Ammon's horn (tissue), 1 donor: ENCODE results near the gene APC2.
"Not testable (repeated sequence)": the region's sequence is repeated elsewhere in the genome, so short reads cannot be mapped to it uniquely, and the experiment has no call there.

Experiments
- DNase-seq: peaks from one replicate; pipeline ENCODE4 v3.0.0-alpha.2; 2016; ENCODE audit warnings: low spot score

APC2 gene

DNA sequence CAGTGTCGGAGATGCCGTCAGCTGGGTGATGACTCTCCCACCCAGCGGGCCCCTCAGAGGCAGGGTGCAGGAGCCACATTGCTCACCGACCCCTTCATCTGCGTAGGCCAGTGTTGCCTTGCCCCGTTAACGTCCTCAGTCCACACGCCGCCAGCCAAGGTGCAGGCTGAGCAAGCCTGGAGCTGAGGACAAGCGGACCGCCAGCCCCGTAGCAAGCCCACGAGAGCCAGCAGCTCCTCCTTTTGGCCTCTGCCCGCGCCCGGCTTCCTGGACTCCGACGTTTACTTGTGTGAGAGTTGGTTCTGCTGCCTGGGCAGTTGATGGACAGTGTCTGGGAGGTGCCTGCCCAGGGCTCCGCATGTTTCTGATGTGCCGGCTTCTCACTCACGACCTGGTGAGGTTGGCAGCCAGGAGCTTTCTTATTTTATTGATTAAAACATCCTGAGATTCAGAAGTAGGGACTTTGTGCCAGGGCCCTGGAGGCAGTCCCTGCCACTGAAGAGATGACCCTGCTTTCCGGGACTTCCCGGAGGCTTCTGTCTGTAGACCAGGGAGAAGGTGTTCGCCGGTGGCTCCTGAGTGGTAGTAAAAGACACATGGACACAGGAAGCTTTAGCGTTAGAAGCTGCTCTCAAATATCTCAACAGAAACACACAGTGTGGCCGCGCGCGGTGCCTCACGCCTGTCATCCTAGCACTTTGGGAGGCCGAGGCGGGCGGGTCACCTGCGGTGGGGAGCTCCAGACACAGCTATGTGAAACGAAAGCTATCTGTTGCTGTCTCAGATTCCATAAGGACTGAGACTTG lies 36.7 kb upstream of the APC2 start:
- no peak for DNase-seq

DNA sequence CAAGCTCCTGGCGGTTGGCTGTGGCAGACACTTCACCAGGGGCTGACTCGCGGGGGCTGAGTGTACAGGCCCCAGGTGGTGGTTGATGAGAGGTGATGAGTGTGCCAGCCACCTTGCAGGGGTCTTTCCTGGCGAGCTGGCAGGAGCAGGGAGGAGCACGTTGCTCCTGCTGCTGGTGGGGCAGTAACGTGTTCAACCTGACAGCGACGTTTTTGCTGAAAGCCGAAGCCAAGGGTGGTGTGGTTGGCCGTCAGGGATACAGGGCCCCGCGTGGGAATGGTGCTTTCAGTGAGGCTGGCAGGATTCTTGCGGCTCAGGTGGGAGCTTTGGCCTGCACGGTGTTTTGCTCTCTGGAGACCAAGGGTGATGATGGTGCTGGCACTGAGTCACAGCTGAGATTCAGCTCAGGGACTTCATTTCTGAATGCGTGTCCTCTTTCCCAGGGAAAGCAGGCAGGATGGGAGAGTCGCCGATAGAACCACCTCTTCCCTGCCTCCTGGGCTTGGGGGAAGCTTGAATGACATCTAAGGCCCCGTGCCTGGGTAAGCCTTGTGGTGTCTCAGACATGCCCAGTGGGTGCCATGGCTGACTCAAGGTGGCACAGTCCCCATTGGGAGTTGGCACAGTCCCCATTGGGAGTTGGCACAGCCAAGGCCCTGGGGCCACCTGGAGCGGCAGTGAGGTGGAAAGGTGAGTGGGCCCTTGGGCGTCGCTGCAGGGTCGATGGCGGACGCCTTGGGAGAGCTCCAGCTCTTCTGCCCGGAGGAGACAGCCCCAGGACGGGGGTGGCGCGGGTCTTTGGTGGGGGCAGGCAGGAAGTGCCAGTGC lies 33.7 kb upstream of the APC2 start:
- no peak for DNase-seq

DNA sequence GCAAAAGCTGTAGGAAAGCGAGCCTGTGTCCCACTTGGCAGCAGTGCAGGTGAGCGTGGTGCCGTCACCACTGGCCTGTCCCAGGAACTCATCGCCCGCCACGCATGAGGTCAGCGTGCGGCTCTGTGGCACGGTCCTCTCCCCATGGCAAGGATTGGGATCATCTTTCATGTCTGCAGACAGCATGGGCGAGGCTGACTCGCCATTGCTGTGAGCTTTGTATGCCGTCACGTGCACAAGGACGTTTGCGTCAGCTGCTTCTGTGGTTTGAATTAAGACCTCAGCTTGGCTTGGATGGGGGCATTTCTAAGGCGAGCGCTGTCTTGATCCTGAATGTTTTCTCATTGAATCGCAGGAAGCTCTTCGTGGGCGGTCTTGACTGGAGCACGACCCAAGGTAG lies 32.8 kb upstream of the APC2 start:
- no peak for DNase-seq

DNA sequence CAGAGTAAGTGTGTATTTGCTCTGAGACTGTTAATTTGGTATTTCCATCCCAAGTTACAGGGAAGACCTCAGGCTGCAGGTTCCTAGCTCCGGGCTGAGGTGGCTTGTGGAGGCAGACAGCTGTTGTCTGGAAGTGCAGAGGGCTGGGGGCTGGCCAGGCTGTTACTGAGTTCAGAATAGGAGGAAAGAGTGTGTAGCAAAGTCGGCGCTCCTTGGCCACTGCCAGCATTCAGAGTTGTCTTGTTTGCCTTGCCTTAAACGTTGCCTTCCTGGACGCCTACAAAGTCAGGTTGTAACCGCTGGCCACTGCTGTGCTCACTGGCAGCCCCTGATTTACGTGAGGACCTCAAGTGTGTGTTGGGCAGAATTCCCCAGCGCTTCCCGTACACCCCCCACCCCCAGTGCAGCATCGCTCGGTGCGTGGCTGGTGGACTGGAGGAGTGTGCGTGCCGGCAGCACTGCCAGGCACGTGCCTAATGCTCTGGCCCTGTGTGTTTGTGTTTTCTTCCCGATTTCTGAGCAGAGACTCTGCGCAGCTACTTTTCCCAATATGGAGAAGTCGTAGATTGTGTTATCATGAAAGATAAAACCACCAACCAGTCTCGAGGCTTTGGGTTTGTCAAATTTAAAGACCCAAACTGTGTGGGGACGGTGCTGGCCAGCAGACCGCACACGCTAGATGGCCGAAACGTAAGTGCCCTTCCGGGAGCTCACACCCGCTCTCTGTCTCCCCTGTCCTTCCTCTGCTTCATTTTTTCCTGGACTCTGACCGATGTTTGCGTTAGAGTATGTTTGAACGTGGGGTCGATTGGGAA lies 32.0 kb upstream of the APC2 start:
- no peak for DNase-seq

DNA sequence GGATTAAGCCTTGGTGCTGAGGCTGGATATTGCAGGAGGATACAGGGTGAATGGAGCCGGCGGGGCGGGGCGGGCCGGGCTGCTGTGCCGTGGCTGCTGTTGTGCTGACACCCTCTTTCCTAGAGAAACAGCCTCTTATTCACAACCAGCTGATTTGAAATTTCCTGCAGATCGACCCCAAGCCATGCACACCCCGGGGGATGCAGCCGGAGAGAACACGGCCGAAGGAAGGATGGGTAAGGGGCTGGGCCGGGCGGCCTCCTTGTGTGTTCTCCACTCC lies 31.5 kb upstream of the APC2 start:
- no peak for DNase-seq

DNA sequence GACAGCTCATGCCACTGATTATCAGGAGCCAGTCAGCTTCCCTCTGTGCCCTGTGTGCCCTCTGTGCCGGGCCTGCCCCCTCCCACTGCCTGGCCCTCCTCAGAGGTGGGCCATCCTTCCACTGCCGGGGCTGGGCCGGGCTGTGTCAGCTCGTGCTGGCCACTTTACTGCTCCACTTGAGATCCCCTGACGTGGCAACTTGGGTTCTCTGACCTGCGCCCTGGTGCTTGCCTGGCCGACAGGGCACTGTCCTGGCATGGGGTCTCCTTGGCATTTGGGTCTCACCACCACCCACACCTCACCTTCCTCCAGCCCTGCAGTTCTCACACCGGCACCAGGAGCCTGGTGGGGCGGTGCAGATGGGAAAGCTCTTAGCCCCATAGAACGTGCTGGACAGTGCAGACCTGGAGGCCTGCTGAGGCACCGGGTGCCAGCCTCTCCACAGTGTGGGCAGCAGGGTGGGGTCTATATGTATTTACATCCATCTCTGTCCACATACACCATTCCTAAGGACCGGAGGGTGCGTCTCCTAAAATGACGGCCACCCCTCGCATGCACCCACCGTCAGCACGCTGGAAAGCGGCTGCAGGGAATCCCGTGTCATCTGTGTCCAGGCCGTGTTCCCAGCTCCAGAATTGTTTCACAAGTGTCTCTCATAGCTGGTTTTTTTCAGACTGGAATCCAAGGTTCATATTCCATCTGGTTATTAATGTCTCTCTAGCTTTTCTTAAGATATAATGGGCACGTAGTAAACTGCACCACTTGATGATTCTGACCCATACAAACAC lies 30.8 kb upstream of the APC2 start:
- no peak for DNase-seq

DNA sequence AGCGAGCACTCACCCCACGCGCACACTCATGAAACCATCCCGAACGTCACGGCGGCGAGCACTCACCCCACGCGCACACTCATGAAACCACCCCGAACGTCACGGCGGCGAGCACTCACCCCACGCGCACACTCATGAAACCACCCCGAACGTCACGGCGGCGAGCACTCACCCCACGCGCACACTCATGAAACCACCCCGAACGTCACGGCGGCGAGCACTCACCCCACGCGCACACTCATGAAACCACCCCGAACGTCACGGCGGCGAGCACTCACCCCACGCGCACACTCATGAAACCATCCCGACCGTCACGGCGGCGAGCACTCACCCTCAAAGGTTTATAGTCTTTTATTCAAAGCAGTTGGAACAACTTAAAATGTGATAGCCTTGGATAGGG lies 29.8 kb upstream of the APC2 start:
- DNase-seq: not testable (repeated sequence)

DNA sequence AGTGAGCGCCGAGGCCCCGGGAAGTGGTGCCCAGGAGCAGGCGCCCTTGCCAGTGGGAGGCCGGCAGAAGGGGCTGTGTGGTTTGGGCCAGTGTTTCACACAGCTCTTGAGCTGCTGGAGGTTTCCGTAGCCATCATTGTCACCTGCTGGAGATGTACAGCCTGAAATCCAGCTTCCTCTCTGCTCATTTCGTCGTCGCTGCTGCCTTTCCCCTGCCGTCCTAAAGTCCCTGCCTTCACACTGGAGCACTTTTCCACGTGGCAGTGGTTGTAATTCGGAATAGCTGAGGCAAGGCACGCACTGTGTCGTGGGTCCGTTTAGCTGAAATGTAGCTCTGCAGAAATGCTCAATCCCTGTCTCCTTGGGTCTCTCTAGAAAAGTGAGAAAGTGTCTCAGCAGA lies 29.3 kb upstream of the APC2 start:
- no peak for DNase-seq

DNA sequence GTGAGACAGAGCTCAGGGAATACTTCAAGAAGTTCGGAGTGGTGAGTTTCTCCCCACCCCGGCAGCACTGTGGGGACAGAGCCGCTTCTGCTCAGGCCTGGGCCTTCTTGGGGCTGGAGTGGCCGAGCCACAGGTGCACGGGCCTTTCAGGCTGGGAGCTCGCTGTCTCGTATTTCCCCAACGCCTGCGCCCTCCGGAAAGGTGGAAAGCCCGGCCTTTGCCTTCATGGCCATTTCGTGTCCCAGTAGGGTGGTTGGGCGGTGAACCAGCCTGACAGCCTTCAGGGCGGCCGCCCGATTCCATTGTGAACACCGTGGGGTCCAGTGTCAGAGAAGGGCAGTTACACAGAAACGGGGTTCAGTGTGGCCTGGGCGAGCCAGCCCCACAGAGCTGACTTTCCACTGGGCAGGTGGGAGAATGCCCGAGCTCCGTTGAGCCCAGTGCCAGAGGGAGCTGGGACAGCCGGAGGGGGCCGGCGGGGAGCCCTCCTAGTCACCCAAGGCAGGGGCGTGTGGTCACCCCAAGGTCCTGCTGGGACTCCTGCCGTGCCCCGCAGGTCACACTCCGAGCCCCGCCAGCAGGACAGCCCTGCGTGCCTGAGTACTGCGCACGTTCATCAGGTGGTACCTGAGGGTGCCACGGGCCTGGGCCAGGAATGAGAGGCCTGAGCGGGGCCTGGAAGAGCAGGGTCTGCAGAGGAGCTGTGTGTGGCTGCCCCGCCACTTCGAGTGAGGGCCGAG lies 28.5 kb upstream of the APC2 start:
- no peak for DNase-seq

DNA sequence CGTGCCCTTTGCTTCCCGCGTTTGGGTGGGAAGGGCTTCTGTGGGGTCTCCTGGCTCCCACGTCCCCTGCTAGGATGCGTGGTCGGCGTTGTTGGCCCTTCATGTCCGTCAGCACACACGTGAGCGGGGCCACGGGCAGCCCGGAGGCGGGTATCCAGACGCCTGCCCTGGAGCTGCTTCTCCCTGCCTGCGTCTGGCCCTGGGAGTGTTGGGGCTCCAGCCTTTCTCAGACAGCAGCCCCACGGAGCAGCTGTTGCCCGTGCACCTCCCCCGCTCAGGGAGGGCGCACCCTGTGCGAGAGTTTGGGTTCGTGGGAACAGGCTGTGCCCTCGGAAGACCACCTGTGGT lies 28.0 kb upstream of the APC2 start:
- no peak for DNase-seq

DNA sequence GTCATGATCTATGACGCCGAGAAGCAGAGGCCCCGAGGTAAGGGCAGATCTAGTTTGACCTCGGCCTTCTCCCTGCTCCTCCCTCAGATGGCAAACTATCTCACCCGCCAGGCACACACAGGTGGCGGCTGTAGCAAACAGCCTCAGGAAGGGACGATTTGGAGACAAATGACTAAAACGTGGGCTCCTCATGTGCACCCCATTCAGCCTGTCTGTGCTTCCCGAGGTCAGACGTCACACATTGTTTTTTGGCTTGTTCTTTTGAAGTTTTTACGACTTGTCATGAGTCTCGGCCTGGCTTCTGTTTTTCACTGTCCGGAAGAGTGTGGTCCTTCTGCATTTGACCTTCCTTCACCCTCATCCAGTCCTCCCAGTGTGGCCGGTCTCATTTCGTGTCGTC lies 27.6 kb upstream of the APC2 start:
- DNase-seq: no peak

DNA sequence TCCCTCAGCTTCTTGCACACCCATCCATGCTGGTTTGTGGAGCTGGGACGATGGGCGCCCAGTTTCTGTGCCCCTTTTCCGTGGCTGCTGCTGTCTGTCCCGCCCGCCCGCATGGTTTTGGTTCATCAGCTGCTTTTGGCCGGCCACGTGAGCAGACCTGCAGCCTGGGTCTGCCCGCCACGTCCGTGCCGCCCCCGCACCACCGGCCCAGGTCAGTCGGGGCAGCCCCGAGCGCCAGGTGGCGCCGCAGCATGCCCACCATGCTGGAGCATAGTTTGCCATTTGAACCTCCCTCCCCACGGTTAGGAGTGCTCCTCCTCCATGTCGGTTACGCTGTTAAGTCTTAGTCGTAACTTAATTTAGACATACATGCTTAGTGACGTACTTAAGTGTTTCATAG lies 27.0 kb upstream of the APC2 start:
- DNase-seq: no peak

DNA sequence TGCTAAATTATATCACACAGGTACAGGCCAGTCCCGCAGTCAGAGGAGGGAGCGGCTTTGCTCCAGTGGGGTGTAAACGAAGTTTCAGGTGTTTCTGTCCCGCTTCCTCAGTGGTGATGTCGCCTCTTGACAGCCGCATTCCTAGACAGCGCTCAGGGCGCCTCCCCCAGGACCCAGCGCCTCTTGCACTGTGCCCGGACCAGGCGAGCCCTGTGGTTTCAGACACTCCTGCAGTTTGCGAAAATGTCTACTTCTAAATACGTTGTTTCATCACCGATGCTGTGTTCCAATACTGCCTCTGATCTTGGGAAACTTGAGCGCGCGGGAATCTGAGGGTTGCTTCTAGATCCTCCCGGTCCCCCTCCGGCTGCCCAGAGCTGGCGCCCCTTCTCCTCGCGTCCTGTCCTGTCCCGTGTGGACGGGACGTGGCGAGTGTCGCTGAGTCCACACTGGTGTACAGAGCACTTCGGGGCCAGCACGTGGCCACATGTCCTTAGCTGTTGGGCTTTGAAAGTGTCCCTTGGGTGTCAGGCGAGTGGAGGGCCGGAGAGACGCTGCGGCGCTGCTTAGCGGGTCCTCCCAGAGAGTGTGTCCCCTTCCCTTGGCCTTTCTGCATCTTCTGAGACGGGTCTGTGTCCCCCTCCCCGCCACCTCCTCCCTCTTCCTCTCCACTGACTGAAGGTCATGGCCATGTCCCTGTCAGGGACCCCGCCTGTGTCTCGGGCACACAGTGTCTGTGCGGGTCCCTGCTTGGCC lies 26.3 kb upstream of the APC2 start:
- DNase-seq: no peak

DNA sequence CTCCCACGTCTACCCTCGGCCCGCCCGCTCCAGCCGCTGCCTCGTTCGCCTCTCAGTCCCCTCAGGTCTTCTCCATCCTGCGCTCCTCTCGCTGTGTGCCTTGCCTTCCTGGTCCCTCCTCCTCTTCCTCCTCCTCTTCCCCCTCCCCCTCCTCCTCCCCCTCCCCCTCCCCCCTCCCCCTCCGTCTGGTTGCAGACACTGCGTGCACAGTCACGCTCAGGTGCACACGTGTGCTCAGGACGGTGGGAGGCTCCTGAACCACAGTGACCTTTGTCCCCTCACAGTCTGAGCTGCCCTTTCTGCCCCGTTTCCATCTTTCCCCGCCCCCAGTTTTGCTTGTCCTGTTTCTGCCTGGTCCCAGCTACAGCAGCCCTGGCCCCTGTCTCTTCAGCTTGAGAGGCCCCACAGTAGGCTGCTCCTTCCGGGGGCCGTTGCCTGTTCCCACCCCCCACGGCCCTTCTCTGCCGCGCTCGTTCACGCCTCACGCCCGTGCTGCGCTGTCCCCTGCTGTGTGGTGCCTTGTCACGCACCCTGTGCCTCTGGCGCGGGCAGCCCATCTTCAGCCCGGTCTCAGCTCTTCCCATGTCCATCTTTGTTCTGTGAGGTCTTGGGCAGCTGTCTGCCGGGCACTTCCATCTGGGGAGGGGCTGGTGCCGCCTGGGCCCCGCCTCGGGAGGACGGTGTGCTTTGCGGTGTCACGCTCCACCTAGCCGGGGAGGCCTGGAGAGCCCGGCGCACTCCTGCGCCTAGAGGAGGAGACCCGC lies 25.5 kb upstream of the APC2 start:
- DNase-seq: no peak

DNA sequence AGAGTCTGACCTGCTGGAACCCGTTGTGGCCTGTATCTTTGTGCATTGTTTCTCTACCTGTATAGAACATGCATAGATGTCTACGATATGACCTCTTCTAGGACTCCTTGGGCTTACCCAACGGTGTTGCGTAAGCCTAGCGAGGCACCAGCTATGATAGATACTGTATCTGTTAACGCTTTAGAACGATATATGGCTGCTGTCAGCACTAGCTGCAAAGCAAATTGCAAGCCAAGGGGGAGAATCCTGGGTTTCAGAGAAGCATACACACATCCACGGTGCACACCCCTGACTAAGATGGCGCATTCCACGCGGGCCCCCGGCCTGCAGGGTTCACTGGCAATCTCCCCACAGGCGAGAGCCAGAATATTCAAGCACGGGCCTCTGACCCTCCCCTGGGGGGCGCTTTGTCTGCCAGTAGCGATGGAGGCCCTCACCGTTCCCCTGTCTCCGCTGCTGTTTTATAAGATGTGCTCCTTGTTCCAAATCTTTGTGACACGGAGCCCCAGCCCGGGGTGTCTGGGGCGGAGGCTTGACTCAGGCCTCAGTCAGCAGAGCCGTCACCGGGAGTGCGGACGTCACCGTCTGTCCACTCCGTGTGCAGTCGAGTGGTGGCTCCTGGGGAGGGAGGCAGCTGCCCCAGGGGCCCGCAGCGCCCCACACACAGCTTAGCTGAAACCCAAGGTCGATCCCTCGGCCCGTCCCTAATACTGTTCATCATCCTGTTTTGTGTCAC lies 24.7 kb upstream of the APC2 start:
- no peak for DNase-seq

DNA sequence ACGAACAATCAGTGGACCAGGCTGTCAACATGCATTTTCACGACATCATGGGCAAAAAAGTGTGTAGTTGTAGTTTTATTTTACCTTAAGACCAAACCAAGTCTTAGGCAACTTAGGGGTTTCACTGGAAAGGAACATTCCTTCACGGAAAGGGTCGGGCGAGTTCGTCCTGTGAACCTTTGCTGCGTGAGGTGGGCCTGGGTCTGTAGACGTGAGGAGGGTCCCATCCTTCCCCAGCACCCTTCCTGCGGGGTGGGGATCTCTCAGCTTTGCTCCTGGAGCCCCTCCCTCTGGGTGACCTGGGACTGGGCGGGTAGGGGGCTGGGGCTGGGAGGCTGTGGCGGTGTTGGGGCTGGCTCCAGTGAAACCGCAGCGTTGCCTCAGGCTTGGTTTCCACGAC lies 24.0 kb upstream of the APC2 start:
- no peak for DNase-seq

DNA sequence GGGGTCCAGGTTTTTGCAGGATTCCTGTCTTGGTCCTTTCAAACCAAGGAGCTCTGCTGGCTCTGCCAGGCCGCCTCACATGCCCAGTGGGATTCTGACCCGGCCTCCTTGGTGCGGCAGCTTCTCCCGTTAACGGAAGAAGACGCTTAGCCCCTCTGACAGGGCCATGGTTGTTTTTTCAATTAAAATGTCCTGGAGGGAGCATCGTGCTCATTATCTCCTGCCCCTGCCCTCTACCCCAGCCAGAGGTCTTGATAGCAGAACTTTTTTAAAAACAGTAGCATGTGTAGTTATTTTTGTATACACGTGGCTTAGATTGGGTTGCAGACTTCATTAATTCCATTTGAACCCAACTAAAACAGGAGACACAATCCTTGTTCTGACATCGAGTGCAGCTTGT lies 23.2 kb upstream of the APC2 start:
- DNase-seq: no peak

DNA sequence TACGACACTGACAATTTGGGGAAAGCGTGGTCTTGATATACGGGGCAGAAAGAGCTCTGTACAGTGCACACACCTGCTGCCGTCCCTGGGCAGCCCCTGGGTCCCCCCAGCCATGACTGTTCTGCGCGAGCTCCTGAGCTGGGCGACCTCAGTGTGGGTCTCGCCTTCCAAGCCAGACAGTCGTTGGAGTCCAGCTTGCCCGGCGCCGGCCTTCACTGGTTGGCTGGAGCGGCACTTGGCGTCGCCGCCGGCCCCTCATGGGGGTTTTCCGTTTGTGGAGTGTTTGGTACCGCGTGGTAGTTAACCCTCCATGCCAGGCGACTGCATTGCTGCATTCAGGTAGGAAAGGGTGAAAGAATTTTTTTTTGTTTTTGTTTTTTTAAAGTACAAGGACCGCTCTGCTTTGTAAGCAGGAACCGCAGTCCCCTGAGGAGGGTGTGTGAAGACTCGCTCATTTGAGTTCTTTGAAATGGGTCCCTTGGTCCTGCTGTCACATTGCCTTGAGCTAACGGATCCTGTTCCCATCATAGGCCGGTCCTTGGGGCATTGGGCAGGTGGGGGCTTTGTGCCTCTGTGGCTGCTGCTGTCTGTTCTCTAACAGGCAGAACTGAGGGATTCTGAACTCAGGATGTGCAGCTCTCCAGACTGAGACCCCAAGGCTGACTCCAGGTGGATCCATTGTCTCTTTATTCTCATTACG lies 22.6 kb upstream of the APC2 start:
- DNase-seq: no peak
